ENCODE measurements around the gene CAMK2G.

Gene CAMK2G

GRCh38 chr10:73867126-73867807, 7.1 kb downstream of the CAMK2G start:
- TF ChIP-seq ZNF274 (IDR thresholded peaks at IDR 0.05; ENCODE audit: low read depth, low read length) = no peak

GRCh38 chr10:73866621-73867020, 7.7 kb downstream of the CAMK2G start:
- no peak overlapping the region for H3K4me3 ChIP-seq (ENCODE audit: low read length)
- TF ChIP-seq ZNF274 (IDR thresholded peaks at IDR 0.05; ENCODE audit: low read depth, low read length) = no peak

More at GRCh38 chr10:73867126-73867807, 7.1 kb downstream of the CAMK2G start:
- H3K4me3 ChIP-seq (ENCODE audit: low read length) = no peak overlapping the region

GRCh38 chr10:73865459-73866442, 8.6 kb downstream of the CAMK2G start:
- no peak for TF ChIP-seq ZNF274 (IDR thresholded peaks at IDR 0.05; ENCODE audit: low read depth, low read length)
- H3K4me3 ChIP-seq (ENCODE audit: low read length) = peak overlapping the region; percentile 32; the same call in 1 of the 2 replicates

GRCh38 chr10:73865107-73865458, 9.3 kb downstream of the CAMK2G start:
- no peak for TF ChIP-seq ZNF274 (IDR thresholded peaks at IDR 0.05; ENCODE audit: low read depth, low read length)
- peak overlapping the region; percentile 32; the same call in 1 of the 2 replicates for H3K4me3 ChIP-seq (ENCODE audit: low read length)

GRCh38 chr10:73864229-73864628, 10.1 kb downstream of the CAMK2G start:
- no peak overlapping the region for H3K4me3 ChIP-seq (ENCODE audit: low read length)

GRCh38 chr10:73863039-73863817, 11.1 kb downstream of the CAMK2G start:
- H3K4me3 ChIP-seq (ENCODE audit: low read length) = no peak overlapping the region
- no peak for TF ChIP-seq ZNF274 (IDR thresholded peaks at IDR 0.05; ENCODE audit: low read depth, low read length)

More at GRCh38 chr10:73864229-73864628, 10.1 kb downstream of the CAMK2G start:
- TF ChIP-seq ZNF274 (IDR thresholded peaks at IDR 0.05; ENCODE audit: low read depth, low read length) = no peak

- H3K4me3 ChIP-seq (ENCODE audit: low read length) = no peak overlapping the region
- no peak for TF ChIP-seq ZNF274 (IDR thresholded peaks at IDR 0.05; ENCODE audit: low read depth, low read length)
Measured at GRCh38 chr10:73862011-73862410, 12.3 kb downstream of the CAMK2G start.

- no peak for TF ChIP-seq ZNF274 (IDR thresholded peaks at IDR 0.05; ENCODE audit: low read depth, low read length)
- H3K4me3 ChIP-seq (ENCODE audit: low read length) = no peak overlapping the region
Measured at GRCh38 chr10:73859784-73860491, 14.4 kb downstream of the CAMK2G start.

- no peak for TF ChIP-seq ZNF274 (IDR thresholded peaks at IDR 0.05; ENCODE audit: low read depth, low read length)
- no peak overlapping the region for H3K4me3 ChIP-seq (ENCODE audit: low read length)
Measured at GRCh38 chr10:73859428-73859783, 14.9 kb downstream of the CAMK2G start.

- H3K4me3 ChIP-seq (ENCODE audit: low read length) = no peak overlapping the region
- no peak for TF ChIP-seq ZNF274 (IDR thresholded peaks at IDR 0.05; ENCODE audit: low read depth, low read length)
Measured at GRCh38 chr10:73858750-73859427, 15.5 kb downstream of the CAMK2G start.

- H3K4me3 ChIP-seq (ENCODE audit: low read length) = no peak overlapping the region
- no peak for TF ChIP-seq ZNF274 (IDR thresholded peaks at IDR 0.05; ENCODE audit: low read depth, low read length)
Measured at GRCh38 chr10:73858013-73858708, 16.2 kb downstream of the CAMK2G start.

GRCh38 chr10:73857446-73857845, 16.9 kb downstream of the CAMK2G start:
- no peak overlapping the region for H3K4me3 ChIP-seq (ENCODE audit: low read length)
- TF ChIP-seq ZNF274 (IDR thresholded peaks at IDR 0.05; ENCODE audit: low read depth, low read length) = no peak
